IPS DF 19.7 (cell line): ENCODE results near the gene CCDC57.

Experiments used
- DNase-seq: peaks from one replicate; pipeline ENCODE4 v3.0.0-alpha.2; 2013; ENCODE audit warnings: low read depth, low spot score

Gene CCDC57

GRCh38 chr17:82051776-82052637 lies 160.6 kb downstream of the CCDC57 start, which contains the start of the genes GPS1 and RFNG:
Gene GPS1, plus strand, starts transcription at chr17:82051898. Its CDS starts 34 bp downstream, at chr17:82051932.
Gene RFNG, minus strand, starts transcription at chr17:82051811. Its CDS starts 45 bp downstream, at chr17:82051766.
- no peak for DNase-seq
